Measurements from ENCODE around the gene HK3.

GRCh38 chr5:176878906-176879662 lies 20.1 kb downstream of the HK3 start:
- no peak for TF ChIP-seq CTCF (IDR thresholded peaks at IDR 0.05; ENCODE audit: poor library complexity, severe bottlenecking)
- TF ChIP-seq TAF1 (IDR thresholded peaks at IDR 0.05; ENCODE audit: low read depth) = no peak
- TF ChIP-seq EP300 (conservative IDR thresholded peaks at IDR 0.05; ENCODE audit: poor library complexity, severe bottlenecking) = no peak
- TF ChIP-seq EZH2 (IDR thresholded peaks at IDR 0.05; ENCODE audit: borderline replicate concordance, insufficient read depth, low read length, poor library complexity, severe bottlenecking) = no peak

All from neural cell (in vitro differentiated cells).